Osteocyte (in vitro differentiated cells): ENCODE results near the gene ETS1. TPM values are rescaled to one million over a fixed set of nuclear protein-coding genes. Genes with fewer than 3 reads are reported as not detected.

ENCODE experiments used
- DNase-seq: peaks from one replicate; pipeline ENCODE4 v3.0.0; 2021; ENCODE audit warnings: mixed read lengths; ENCODE audit not compliant: unreplicated experiment; ENCODE audit errors: extremely low spot score
- H3K27ac Mint-ChIP-seq: one replicate; pipeline ENCODE4 v1.8.0; 2021; ENCODE audit warnings: mild to moderate bottlenecking, mixed read lengths; ENCODE audit not compliant: unreplicated experiment
- H3K27me3 Mint-ChIP-seq: one replicate; pipeline ENCODE4 v1.8.0; 2021; ENCODE audit warnings: mixed read lengths; ENCODE audit not compliant: unreplicated experiment
- H3K36me3 Mint-ChIP-seq: one replicate; pipeline ENCODE4 v1.8.0; 2021; ENCODE audit warnings: mixed read lengths; ENCODE audit not compliant: unreplicated experiment
- H3K4me1 Mint-ChIP-seq: one replicate; pipeline ENCODE4 v1.8.0; 2021; ENCODE audit warnings: mixed read lengths; ENCODE audit not compliant: unreplicated experiment
- H3K4me3 Mint-ChIP-seq: one replicate; pipeline ENCODE4 v1.8.0; 2021; ENCODE audit warnings: mild to moderate bottlenecking, moderate library complexity, mixed read lengths; ENCODE audit not compliant: unreplicated experiment
- H3K9me3 Mint-ChIP-seq: one replicate; pipeline ENCODE4 v1.8.0; 2021; ENCODE audit warnings: mixed read lengths; ENCODE audit not compliant: unreplicated experiment
- CTCF ChIP-seq: fragments of 200-600 bp; sonication (generic); IDR thresholded peaks from 2 replicates; pipeline ENCODE4 v1.5.0; 2021; ENCODE audit warnings: antibody characterized with exemption, mild to moderate bottlenecking, moderate library complexity
- total RNA-seq: library from RNA; stranded (reverse); gene quantifications from 2 replicates; pipeline ENCODE4 v1.2.1, GENCODE V29; 2021

The ETS1 gene
- total RNA-seq, 1 donor from 2014 or later, result 77.9 TPM

DNA sequence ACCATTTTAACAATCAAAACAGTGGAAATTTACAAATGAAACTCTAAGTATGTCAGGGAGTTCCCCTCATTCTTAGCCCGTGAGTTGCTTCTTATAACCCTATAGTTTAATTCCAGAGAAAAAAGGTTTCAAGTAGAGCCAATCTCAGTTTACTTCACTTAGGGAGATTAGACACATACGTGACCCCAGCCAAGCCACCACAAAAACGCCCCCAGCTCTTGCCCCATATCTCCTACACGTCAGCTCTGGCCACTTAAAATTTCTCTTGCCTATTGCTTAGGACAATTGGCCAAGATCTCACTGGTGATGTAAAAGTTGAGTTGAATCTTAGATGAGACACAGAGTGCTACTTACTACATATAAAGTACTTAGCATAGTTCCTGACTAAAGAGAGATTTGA is 166.4 kb downstream of the ETS1 start:
- peak overlapping the region; percentile 68 for H3K27ac Mint-ChIP-seq
- H3K4me1 Mint-ChIP-seq, result peaks cover 58% of the 10 kb centered on the region
- H3K27me3 Mint-ChIP-seq, result no peaks in the 10 kb centered on the region
- H3K36me3 Mint-ChIP-seq, result no peaks in the 10 kb centered on the region
- no peak for TF ChIP-seq CTCF
- H3K9me3 Mint-ChIP-seq, result no peaks in the 10 kb centered on the region
- DNase-seq, result no peak
- H3K4me3 Mint-ChIP-seq, result no peak overlapping the region

DNA sequence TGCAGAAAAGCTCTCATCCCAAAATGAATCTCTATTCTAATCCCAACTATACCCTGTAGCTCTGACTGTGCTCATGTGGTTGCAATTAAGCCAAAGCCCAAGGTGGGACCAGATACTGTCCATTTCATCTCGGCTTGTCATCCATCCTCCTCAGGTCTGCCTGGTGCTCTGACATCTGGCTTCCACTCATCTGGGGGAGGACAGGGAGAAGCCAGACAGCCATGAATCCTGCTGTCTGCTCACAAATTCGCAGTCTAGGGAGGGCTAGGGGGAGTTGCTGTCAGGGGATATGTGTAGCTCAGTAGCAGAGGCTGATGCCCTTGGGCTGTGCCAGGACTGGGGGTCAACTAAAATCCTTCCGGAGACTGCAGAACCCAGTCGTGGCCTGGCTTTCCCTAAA is 167.1 kb downstream of the ETS1 start:
- Mint-ChIP-seq H3K27ac (peak overlapping the region; percentile 68), H3K4me1 (peaks cover 58% of the 10 kb centered on the region), H3K4me3 (no peak overlapping the region), H3K36me3 (no peaks in the 10 kb centered on the region), H3K9me3 (no peaks in the 10 kb centered on the region), H3K27me3 (no peaks in the 10 kb centered on the region)
- TF ChIP-seq CTCF, result no peak
- DNase-seq, result no peak

GRCh38 chr11:128419012-128419767 is 168.2 kb downstream of the ETS1 start:
- Mint-ChIP-seq H3K4me1 (peaks cover 51% of the 10 kb centered on the region), H3K27ac (peak overlapping the region; percentile 36), H3K9me3 (no peaks in the 10 kb centered on the region), H3K36me3 (no peaks in the 10 kb centered on the region), H3K4me3 (no peak overlapping the region), H3K27me3 (no peaks in the 10 kb centered on the region)
- DNase-seq, result no peak
- TF ChIP-seq CTCF, result no peak

DNA sequence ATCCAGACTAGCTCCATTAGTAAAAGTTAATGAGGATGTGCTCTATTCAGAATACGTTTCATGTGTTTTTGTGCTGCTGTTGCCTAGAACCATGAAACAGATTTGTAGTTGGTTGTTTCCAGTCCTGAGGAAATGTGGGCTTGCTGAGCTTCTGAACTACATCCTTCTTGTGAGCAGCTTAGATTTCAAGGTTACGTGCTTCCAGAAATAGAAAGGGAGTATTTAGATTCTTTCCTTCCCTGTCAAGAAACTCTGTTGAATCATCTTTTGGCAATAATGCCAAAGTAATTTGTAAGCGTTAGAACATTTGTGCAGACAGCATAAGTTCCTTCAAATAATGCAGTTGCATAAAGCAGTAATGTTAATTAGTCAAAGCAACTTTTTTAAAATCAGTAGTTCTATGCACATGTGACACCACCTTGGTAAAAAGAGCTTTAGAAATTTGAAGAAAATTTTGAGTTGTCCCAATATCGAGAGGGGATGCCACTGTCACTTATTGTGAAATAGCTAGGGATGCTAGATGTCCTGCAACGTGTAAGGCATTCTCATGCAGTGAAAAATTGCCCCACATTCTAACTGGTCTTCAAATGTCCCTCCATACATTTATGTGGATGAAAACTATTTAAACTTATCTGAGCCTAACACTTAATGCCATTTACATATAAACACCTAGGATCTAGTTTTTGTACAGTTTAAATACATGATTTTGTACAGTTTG is 169.6 kb downstream of the ETS1 start:
- Mint-ChIP-seq H3K27ac (peak overlapping the region; percentile 70), H3K36me3 (no peaks in the 10 kb centered on the region), H3K4me1 (peaks cover 47% of the 10 kb centered on the region), H3K9me3 (no peaks in the 10 kb centered on the region), H3K4me3 (no peak overlapping the region), H3K27me3 (no peaks in the 10 kb centered on the region)
- TF ChIP-seq CTCF, result no peak
- DNase-seq, result no peak

DNA sequence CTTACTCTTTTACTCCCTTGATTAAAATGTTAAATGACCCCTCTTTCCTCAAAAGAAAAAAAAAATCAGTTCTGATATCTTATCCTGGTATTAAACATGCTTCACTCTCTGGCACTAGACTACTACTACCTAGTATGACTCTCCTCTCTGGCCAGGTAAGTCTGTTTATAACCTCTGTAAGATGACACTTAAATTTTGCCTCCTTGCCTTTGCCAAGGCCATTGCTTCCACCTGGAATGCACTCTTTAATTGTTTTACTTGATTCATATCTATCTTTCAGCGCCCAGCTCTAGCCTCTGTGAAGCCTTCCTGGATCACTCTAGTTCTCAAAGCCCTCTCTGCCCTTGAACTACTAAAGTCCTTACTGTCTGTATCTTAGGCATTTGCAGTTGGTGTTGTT is 170.4 kb downstream of the ETS1 start:
- Mint-ChIP-seq H3K4me3 (no peak overlapping the region), H3K36me3 (no peaks in the 10 kb centered on the region), H3K4me1 (peaks cover 49% of the 10 kb centered on the region), H3K27ac (peak overlapping the region; percentile 48), H3K27me3 (no peaks in the 10 kb centered on the region), H3K9me3 (no peaks in the 10 kb centered on the region)
- no peak for TF ChIP-seq CTCF
- no peak for DNase-seq
